ENCODE measurements around the gene UCHL1. TPM values are rescaled to one million over a fixed set of nuclear protein-coding genes. Genes with fewer than 3 reads are reported as not detected.
A peak's percentile ranks its signal among the peaks of the same experiment; 100 is the strongest.

Gene UCHL1
- total RNA-seq, 1 experiment from 2014 or later = 0.74 TPM

GRCh38 chr4:41211951-41212615 is 44.6 kb upstream of the UCHL1 start:
- H3K27ac ChIP-seq (ENCODE audit: low read length) = peak overlapping the region; percentile 69
- peak overlapping the region; percentile 84 to 91 for H3K4me3 ChIP-seq (ENCODE audit: low read depth in 2 of 2, low read length in 2 of 2)
- TF ChIP-seq TCF7L2 (IDR thresholded peaks at IDR 0.05; ENCODE audit: low read depth, low read length) = no peak
- TF ChIP-seq REST (IDR thresholded peaks at IDR 0.05; ENCODE audit: insufficient read depth in 1 of 2, low read depth in 2 of 2, low read length in 1 of 2) = no peak
- no peak for TF ChIP-seq SIN3A (IDR thresholded peaks at IDR 0.05; ENCODE audit: borderline replicate concordance, insufficient read depth, low read depth, low read length)
- TF ChIP-seq CTCF (IDR thresholded peaks at IDR 0.05) = no peak
- no peak for TF ChIP-seq POLR2AphosphoS5 (IDR thresholded peaks at IDR 0.05; ENCODE audit: low read depth, low read length)
- TSS peak; percentile 56 for BruUV-seq (replicated peaks)
- no peak for ATAC-seq
- peaks cover 35% of the 10 kb centered on the region for H3K4me1 ChIP-seq (ENCODE audit: control insufficient read depth, insufficient read depth, low read length)
- H3K36me3 ChIP-seq (ENCODE audit: control insufficient read depth, insufficient read depth, low read length) = peaks cover 4% of the 10 kb centered on the region; the same call in 1 of the 2 replicates
- H3K9me3 ChIP-seq (ENCODE audit: control insufficient read depth, insufficient read depth, low read depth, low read length) = no peaks in the 10 kb centered on the region
- intact Hi-C loops (cut with micrococcal nuclease; ENCODE audit: unreplicated experiment) = loop anchor here (5.0 kb wide), 1 partner anchor 285 kb away; no protein-coding TSS in a partner anchor
- in situ Hi-C loops (cut with HindIII; ENCODE audit: low pct_unique_long_range_greater_than_20kb, low sequenced_read_pairs) = no loop called here
- ChIA-PET CTCF (interaction anchor here (0.6 to 1.1 kb wide), 3 partner anchors 65 to 236 kb away, joined by 3 to 11 read pairs (median 4); no protein-coding TSS in a partner anchor), POLR2A (no interaction called here)
- H3K27me3 ChIP-seq (ENCODE audit: control insufficient read depth, insufficient read depth, low read length) = no peaks in the 10 kb centered on the region
- DNase-seq (ENCODE audit: low read depth, low spot score) = no peak

- POLR2A ChIA-PET = no interaction called here
- H3K9me3 ChIP-seq (ENCODE audit: control insufficient read depth, insufficient read depth, low read depth, low read length) = no peaks in the 10 kb centered on the region
- peak overlapping the region; percentile 77 for H3K27ac ChIP-seq (ENCODE audit: low read length)
- peak; percentile 57 for ATAC-seq
- peaks cover 4% of the 10 kb centered on the region; the same call in 1 of the 2 replicates for H3K36me3 ChIP-seq (ENCODE audit: control insufficient read depth, insufficient read depth, low read length)
- no TSS peak for BruUV-seq (replicated peaks)
- DNase-seq (ENCODE audit: low read depth, low spot score) = peak; percentile 69
- CTCF ChIA-PET = interaction anchor here (1.1 kb wide), 1 partner anchor 237 kb away, joined by 4 read pairs; no protein-coding TSS in a partner anchor
- peaks cover 37% of the 10 kb centered on the region for H3K4me1 ChIP-seq (ENCODE audit: control insufficient read depth, insufficient read depth, low read length)
- in situ Hi-C loops (cut with HindIII; ENCODE audit: low pct_unique_long_range_greater_than_20kb, low sequenced_read_pairs) = no loop called here
- H3K4me3 ChIP-seq (ENCODE audit: low read depth in 2 of 2, low read length in 2 of 2) = peak overlapping the region; percentile 84 to 91
- TF ChIP-seq SIN3A (IDR thresholded peaks at IDR 0.05; ENCODE audit: borderline replicate concordance, insufficient read depth, low read depth, low read length) = no peak
- peak; percentile 75 for TF ChIP-seq CTCF (IDR thresholded peaks at IDR 0.05)
- no peak for TF ChIP-seq TCF7L2 (IDR thresholded peaks at IDR 0.05; ENCODE audit: low read depth, low read length)
- intact Hi-C loops (cut with micrococcal nuclease; ENCODE audit: unreplicated experiment) = loop anchor here (5.0 kb wide), 1 partner anchor 285 kb away; no protein-coding TSS in a partner anchor
- no peaks in the 10 kb centered on the region for H3K27me3 ChIP-seq (ENCODE audit: control insufficient read depth, insufficient read depth, low read length)
Measured at GRCh38 chr4:41212616-41213203, 44.0 kb upstream of the UCHL1 start.
